ENCODE results near the gene SDC1. TPM values are rescaled to one million over a fixed set of nuclear protein-coding genes. Genes with fewer than 3 reads are reported as not detected.
A peak's percentile ranks its signal among the peaks of the same experiment; 100 is the strongest.

The SDC1 gene
- total RNA-seq, 3 donors from 2014 or later, result 65.3 to 170 (median 162) TPM

DNA sequence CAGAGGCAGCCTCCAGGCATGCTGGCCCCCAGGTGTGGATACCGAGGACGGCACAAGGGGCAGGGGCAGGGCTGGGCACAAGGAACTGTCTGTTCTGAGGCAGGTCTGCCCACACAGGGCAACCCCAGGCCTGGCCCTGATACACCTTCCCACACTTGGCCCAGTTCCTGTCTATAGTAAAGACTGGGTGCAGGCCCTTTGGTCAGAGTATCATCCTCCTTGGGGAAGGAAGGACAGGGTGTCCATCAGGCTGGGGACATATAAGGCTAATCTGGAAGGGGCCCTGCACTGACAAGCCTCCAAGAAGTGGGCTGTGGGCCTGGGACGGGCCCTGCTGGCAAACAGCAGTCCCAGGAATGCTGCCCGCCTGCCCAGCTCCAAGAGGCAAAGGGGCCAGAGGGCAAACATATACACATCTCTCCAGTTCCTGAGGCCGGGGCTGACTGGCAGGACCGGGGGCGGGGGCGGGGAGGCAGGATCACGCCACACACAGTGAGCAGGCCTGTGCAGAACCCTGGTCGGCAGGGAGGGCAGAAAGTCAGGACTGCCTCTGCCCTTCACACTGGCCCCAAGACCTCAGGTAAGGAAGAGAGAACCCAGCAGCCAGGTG is 18.9 kb downstream of the SDC1 start:
- peak; percentile 56 for ATAC-seq
- TF ChIP-seq, protein P1, sequence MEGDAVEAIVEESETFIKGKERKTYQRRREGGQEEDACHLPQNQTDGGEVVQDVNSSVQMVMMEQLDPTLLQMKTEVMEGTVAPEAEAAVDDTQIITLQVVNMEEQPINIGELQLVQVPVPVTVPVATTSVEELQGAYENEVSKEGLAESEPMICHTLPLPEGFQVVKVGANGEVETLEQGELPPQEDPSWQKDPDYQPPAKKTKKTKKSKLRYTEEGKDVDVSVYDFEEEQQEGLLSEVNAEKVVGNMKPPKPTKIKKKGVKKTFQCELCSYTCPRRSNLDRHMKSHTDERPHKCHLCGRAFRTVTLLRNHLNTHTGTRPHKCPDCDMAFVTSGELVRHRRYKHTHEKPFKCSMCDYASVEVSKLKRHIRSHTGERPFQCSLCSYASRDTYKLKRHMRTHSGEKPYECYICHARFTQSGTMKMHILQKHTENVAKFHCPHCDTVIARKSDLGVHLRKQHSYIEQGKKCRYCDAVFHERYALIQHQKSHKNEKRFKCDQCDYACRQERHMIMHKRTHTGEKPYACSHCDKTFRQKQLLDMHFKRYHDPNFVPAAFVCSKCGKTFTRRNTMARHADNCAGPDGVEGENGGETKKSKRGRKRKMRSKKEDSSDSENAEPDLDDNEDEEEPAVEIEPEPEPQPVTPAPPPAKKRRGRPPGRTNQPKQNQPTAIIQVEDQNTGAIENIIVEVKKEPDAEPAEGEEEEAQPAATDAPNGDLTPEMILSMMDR (IDR thresholded peaks at IDR 0.05), result no peak

DNA sequence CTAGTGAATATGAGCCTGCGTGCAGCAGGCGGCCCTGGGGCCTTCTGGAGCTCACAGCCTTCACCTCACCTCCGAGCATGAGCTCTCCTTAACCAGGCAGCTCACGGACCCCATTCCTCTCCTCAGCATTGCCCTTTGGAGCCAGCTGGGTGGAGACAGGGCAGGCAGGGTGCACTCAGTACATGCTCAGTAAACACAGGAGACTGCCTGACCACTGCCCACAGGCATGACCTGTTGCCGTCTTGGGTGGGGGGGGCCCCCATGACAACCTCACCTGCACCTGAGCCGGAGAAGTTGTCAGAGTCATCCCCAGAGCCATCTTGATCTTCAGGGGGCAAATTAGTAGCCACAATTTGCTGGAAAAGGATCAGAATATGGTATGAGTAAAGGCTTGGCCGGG is 19.9 kb downstream of the SDC1 start:
- H3K4me1 ChIP-seq (ENCODE audit: low read depth), result peaks cover 23% of the 10 kb centered on the region
- H3K36me3 ChIP-seq (ENCODE audit: low read depth), result peaks cover 7% of the 10 kb centered on the region
- intact Hi-C loops (cut with DNase I, micrococcal nuclease), result no loop called here
- DNase-seq, result no peak
- no peak for ATAC-seq
- H3K4me3 ChIP-seq, result no peak overlapping the region
- TF ChIP-seq, protein P1 (IDR thresholded peaks at IDR 0.05), result no peak
- no peaks in the 10 kb centered on the region for H3K9me3 ChIP-seq

More for the DNA sequence above, 18.9 kb downstream of the SDC1 start:
- H3K9me3 ChIP-seq, result no peaks in the 10 kb centered on the region
- H3K36me3 ChIP-seq (ENCODE audit: low read depth), result peaks cover 7% of the 10 kb centered on the region
- no peak for DNase-seq
- H3K4me3 ChIP-seq, result no peak overlapping the region
- intact Hi-C loops (cut with DNase I, micrococcal nuclease), result no loop called here
- peaks cover 23% of the 10 kb centered on the region for H3K4me1 ChIP-seq (ENCODE audit: low read depth)

DNA sequence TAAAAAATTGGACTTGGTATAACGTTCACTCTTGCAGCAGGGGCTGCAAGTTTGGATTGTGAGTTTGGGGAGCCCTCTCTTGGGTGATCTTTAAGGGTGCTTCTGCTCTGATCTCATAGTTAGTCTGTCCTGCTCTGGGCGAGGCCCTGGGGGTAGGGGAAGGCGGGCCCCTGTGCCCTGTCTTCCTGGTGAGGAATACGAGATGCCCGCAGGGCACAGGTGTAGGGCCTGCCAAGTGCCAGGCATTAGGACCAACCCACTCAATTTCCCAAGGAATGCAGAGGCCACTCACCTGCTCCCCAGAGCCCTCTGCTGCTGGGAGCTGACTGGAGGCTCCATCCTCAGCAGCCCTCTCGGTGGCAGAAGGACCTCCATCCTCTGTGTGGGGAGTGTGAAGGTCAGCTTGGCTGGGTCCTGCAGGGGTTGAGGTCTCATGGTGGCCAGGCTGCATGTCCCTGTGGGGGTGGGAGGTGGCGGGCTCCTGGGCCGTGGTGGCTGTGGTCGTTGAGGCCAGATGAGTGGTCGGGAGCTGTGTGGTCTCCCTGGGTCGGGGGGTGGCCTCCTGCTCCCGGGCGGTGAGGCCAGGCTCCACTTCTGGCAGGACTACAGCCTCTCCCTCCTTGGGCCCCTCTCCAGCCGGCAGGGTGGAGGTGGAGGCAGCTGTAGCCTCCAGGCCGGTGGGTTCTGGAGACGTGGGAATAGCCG is 21.3 kb downstream of the SDC1 start:
- H3K4me1 ChIP-seq (ENCODE audit: low read depth), result peaks cover 15% of the 10 kb centered on the region
- no peak for DNase-seq
- no peaks in the 10 kb centered on the region for H3K9me3 ChIP-seq
- TF ChIP-seq, protein P1 (IDR thresholded peaks at IDR 0.05), result no peak
- H3K36me3 ChIP-seq (ENCODE audit: low read depth), result peaks cover 7% of the 10 kb centered on the region
- ATAC-seq, result no peak
- intact Hi-C loops (cut with DNase I, micrococcal nuclease), result no loop called here
- no peak overlapping the region for H3K4me3 ChIP-seq

DNA sequence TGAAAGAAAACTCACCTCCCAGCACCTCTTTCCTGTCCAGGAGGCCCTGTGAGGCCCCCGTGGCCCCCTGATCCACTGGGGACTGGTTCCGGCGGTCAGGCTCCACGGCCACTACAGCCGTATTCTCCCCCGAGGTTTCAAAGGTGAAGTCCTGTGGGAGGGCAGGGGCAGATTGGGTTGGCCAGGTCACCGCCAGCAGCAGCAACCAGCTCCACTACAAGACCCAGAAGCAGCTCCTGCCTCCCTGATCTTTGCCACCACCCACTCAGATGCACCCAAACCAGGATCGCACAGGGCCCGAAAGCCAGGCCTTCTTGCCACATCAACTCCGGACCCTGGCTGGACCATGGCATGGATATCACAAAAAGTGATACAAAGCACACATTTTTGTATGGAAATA is 21.9 kb downstream of the SDC1 start:
- TF ChIP-seq, protein P1 (IDR thresholded peaks at IDR 0.05), result no peak
- intact Hi-C loops (cut with DNase I, micrococcal nuclease), result no loop called here
- Histone ChIP-seq H3K36me3 (ENCODE audit: low read depth) (peaks cover 7% of the 10 kb centered on the region), H3K9me3 (no peaks in the 10 kb centered on the region), H3K4me3 (no peak overlapping the region), H3K4me1 (ENCODE audit: low read depth) (peaks cover 19% of the 10 kb centered on the region)
- DNase-seq (no peak), ATAC-seq (no peak)

DNA sequence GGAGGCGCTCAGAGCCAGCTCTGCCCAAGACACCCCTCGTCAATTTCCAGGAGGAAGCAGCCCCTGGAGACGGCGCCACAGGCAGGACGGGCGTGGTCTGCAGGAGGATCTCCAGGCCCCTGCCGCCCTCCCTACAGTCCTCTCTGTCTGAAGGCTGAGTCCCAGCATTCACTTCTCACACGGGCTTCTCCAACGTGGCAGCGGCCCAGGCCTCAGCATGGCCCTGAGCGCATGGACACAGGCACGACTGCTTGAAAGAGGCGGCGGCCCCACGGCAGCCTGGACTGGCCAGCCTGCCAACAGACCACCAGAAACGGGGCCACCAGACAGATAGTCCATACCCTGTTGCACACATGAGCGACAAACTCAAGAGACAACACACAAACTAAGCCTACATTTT is 23.3 kb downstream of the SDC1 start:
- no peaks in the 10 kb centered on the region for H3K9me3 ChIP-seq
- ATAC-seq, result no peak
- peaks cover 33% of the 10 kb centered on the region for H3K4me1 ChIP-seq (ENCODE audit: low read depth)
- intact Hi-C loops (cut with DNase I, micrococcal nuclease), result no loop called here
- TF ChIP-seq, protein P1 (IDR thresholded peaks at IDR 0.05), result no peak
- H3K36me3 ChIP-seq (ENCODE audit: low read depth), result peaks cover 7% of the 10 kb centered on the region
- DNase-seq, result no peak
- no peak overlapping the region for H3K4me3 ChIP-seq

All from mucosa of descending colon (tissue), 3 donors.